GM23338 (cell line): ENCODE data around the gene TMEM158. TPM values are rescaled to one million over a fixed set of nuclear protein-coding genes. Genes with fewer than 3 reads are reported as not detected.

Experiments
- ATAC-seq: fragments of 200-7000 bp; cut with Tn5 transposase; 3 replicates; pipeline ENCODE4 v1.9.1; 2020
- DNase-seq: peaks from one replicate; pipeline ENCODE4 v3.0.0-alpha.2; 2015; ENCODE audit warnings: low spot score
- H2AFZ ChIP-seq: fragments of 200-600 bp; sonication (generic); 2 replicates; pipeline ENCODE4 v1.8.0; 2016; ENCODE audit warnings: antibody characterized with exemption, mild to moderate bottlenecking, moderate library complexity
- H3F3A ChIP-seq: fragments of 200-600 bp; sonication (generic); replicated peaks from 2 replicates; pipeline ENCODE4 v1.8.0; 2017; ENCODE audit warnings: antibody characterized with exemption, mixed run types, low read depth
- H3K27ac ChIP-seq: fragments of 200-600 bp; sonication (generic); 2 replicates; pipeline ENCODE4 v1.6.1; 2016; ENCODE audit warnings: low read depth
- H3K27me3 ChIP-seq: fragments of 200-600 bp; sonication (generic); 2 replicates; pipeline ENCODE4 v1.8.0; 2016; ENCODE audit warnings: mild to moderate bottlenecking, mixed run types, moderate library complexity; ENCODE audit not compliant: insufficient read depth
- H3K36me3 ChIP-seq: fragments of 200-600 bp; sonication (generic); 2 replicates; pipeline ENCODE4 v1.8.0; 2016; ENCODE audit warnings: mild to moderate bottlenecking; ENCODE audit not compliant: insufficient read depth
- H3K4me1 ChIP-seq: fragments of 200-600 bp; sonication (generic); 2 replicates; pipeline ENCODE4 v1.8.0; 2016; ENCODE audit warnings: mild to moderate bottlenecking, moderate library complexity; ENCODE audit not compliant: insufficient read depth
- H3K4me2 ChIP-seq: fragments of 200-600 bp; sonication (generic); 2 replicates; pipeline ENCODE4 v1.7.1; 2017; ENCODE audit warnings: mixed run types
- H3K4me3 ChIP-seq: fragments of 200-600 bp; sonication (generic); 2 replicates; pipeline ENCODE4 v1.6.1; 2016; ENCODE audit warnings: mixed run types
- H3K79me2 ChIP-seq: fragments of 200-600 bp; sonication (generic); replicated peaks from 2 replicates; pipeline ENCODE4 v1.8.0; 2017; ENCODE audit warnings: mild to moderate bottlenecking; ENCODE audit not compliant: insufficient read depth
- H3K9me2 ChIP-seq: fragments of 200-600 bp; sonication (generic); 2 replicates; pipeline ENCODE4 v1.8.0; 2017; ENCODE audit not compliant: insufficient read depth
- H4K20me1 ChIP-seq: fragments of 200-600 bp; sonication (generic); replicated peaks from 2 replicates; pipeline ENCODE4 v1.8.0; 2017; ENCODE audit warnings: mild to moderate bottlenecking; ENCODE audit not compliant: insufficient read depth
- H3K27ac Mint-ChIP-seq: 2 replicates; pipeline ENCODE4 v1.8.0; 2020; ENCODE audit warnings: inconsistent platforms, mild to moderate bottlenecking, moderate library complexity, mixed read lengths
- H3K27me3 Mint-ChIP-seq: 3 replicates; pipeline ENCODE4 v1.8.0; 2022; ENCODE audit warnings: low read depth, mild to moderate bottlenecking, moderate library complexity, mixed read lengths, inconsistent platforms; ENCODE audit not compliant: insufficient read depth, poor library complexity
- H3K36me3 Mint-ChIP-seq: 3 replicates; pipeline ENCODE4 v1.8.0; 2021; ENCODE audit warnings: low read depth, mild to moderate bottlenecking, inconsistent platforms, moderate library complexity, mixed read lengths
- H3K4me1 Mint-ChIP-seq: 3 replicates; pipeline ENCODE4 v1.8.0; 2020; ENCODE audit warnings: mild to moderate bottlenecking, inconsistent platforms, mixed read lengths
- H3K4me3 Mint-ChIP-seq: 3 replicates; pipeline ENCODE4 v1.8.0; 2021; ENCODE audit warnings: moderate library complexity, mild to moderate bottlenecking, inconsistent platforms, mixed read lengths
- H3K9me3 Mint-ChIP-seq: 3 replicates; pipeline ENCODE4 v1.8.0; 2020; ENCODE audit warnings: moderate library complexity, mild to moderate bottlenecking, inconsistent platforms, mixed read lengths
- CTCF ChIP-seq, 2 experiments: fragments of 200-600 bp in 1 of 2; sonication (generic) in 1 of 2; conservative IDR thresholded peaks; 2 replicates each; pipeline versions ENCODE4 v1.5.1 to v1.6.1; 2016 to 2017; ENCODE audit warnings: antibody characterized with exemption in 2 of 2, low read depth in 2 of 2, mild to moderate bottlenecking in 2 of 2, moderate library complexity in 1 of 2
- NANOG ChIP-seq: IDR thresholded peaks from 2 replicates; pipeline ENCODE4 v1.6.1; 2016; ENCODE audit warnings: antibody characterized with exemption, borderline replicate concordance
- POLR2AphosphoS5 ChIP-seq: IDR thresholded peaks from 2 replicates; pipeline ENCODE4 v1.6.1; 2016; ENCODE audit warnings: antibody characterized with exemption, low read depth
- ZNF114 ChIP-seq: fragments of 250-450 bp; sonication (Bioruptor Pico); IDR thresholded peaks from 2 replicates; pipeline ENCODE4 v1.5.0; 2020; ENCODE audit warnings: mild to moderate bottlenecking, moderate library complexity
- polyA plus RNA-seq: library from polyadenylated mRNA; unstranded; fragments of >200 nt; fragmentation: Nextera tagmentation; extraction: Ambion mirVana; gene quantifications from 2 replicates; pipeline ENCODE4 v1.2.1, GENCODE V29; 2016
- total RNA-seq: library from RNA; depleted of rRNA; stranded (reverse); fragments of >200 nt; shearing (Covaris generic); gene quantifications from 2 replicates; pipeline ENCODE4 v1.2.3, GENCODE V29; 2014
- TF ChIP-seq, protein P1 (sequence below): fragments of 250-450 bp; sonication (Bioruptor Pico); IDR thresholded peaks from 2 replicates; pipeline ENCODE4 v1.5.0; 2020; ENCODE audit warnings: mild to moderate bottlenecking, moderate library complexity

The TMEM158 gene
- total and polyA plus RNA-seq, 2 experiments from 2014 or later, result 9.6 to 16.9 TPM

GRCh38 chr3:45208586-45208985, 17.5 kb downstream of the TMEM158 start (continued):
- TF ChIP-seq, protein P1, sequence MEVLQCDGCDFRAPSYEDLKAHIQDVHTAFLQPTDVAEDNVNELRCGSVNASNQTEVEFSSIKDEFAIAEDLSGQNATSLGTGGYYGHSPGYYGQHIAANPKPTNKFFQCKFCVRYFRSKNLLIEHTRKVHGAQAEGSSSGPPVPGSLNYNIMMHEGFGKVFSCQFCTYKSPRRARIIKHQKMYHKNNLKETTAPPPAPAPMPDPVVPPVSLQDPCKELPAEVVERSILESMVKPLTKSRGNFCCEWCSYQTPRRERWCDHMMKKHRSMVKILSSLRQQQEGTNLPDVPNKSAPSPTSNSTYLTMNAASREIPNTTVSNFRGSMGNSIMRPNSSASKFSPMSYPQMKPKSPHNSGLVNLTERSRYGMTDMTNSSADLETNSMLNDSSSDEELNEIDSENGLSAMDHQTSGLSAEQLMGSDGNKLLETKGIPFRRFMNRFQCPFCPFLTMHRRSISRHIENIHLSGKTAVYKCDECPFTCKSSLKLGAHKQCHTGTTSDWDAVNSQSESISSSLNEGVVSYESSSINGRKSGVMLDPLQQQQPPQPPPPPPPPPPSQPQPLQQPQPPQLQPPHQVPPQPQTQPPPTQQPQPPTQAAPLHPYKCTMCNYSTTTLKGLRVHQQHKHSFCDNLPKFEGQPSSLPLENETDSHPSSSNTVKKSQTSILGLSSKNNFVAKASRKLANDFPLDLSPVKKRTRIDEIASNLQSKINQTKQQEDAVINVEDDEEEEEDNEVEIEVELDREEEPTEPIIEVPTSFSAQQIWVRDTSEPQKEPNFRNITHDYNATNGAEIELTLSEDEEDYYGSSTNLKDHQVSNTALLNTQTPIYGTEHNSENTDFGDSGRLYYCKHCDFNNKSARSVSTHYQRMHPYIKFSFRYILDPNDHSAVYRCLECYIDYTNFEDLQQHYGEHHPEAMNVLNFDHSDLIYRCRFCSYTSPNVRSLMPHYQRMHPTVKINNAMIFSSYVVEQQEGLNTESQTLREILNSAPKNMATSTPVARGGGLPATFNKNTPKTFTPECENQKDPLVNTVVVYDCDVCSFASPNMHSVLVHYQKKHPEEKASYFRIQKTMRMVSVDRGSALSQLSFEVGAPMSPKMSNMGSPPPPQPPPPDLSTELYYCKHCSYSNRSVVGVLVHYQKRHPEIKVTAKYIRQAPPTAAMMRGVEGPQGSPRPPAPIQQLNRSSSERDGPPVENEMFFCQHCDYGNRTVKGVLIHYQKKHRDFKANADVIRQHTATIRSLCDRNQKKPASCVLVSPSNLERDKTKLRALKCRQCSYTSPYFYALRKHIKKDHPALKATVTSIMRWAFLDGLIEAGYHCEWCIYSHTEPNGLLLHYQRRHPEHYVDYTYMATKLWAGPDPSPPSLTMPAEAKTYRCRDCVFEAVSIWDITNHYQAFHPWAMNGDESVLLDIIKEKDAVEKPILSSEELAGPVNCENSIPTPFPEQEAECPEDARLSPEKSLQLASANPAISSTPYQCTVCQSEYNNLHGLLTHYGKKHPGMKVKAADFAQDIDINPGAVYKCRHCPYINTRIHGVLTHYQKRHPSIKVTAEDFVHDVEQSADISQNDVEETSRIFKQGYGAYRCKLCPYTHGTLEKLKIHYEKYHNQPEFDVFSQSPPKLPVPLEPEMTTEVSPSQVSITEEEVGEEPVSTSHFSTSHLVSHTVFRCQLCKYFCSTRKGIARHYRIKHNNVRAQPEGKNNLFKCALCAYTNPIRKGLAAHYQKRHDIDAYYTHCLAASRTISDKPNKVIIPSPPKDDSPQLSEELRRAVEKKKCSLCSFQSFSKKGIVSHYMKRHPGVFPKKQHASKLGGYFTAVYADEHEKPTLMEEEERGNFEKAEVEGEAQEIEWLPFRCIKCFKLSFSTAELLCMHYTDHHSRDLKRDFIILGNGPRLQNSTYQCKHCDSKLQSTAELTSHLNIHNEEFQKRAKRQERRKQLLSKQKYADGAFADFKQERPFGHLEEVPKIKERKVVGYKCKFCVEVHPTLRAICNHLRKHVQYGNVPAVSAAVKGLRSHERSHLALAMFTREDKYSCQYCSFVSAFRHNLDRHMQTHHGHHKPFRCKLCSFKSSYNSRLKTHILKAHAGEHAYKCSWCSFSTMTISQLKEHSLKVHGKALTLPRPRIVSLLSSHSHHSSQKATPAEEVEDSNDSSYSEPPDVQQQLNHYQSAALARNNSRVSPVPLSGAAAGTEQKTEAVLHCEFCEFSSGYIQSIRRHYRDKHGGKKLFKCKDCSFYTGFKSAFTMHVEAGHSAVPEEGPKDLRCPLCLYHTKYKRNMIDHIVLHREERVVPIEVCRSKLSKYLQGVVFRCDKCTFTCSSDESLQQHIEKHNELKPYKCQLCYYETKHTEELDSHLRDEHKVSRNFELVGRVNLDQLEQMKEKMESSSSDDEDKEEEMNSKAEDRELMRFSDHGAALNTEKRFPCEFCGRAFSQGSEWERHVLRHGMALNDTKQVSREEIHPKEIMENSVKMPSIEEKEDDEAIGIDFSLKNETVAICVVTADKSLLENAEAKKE (CRISPR knock-in tag), result no peak
- no peak for TF ChIP-seq ZNF114 (CRISPR knock-in tag)
- no peak for TF ChIP-seq NANOG
- TF ChIP-seq CTCF (conservative IDR thresholded peaks at IDR 0.05; ENCODE audit: low read depth in 2 of 2), result no peak

DNA sequence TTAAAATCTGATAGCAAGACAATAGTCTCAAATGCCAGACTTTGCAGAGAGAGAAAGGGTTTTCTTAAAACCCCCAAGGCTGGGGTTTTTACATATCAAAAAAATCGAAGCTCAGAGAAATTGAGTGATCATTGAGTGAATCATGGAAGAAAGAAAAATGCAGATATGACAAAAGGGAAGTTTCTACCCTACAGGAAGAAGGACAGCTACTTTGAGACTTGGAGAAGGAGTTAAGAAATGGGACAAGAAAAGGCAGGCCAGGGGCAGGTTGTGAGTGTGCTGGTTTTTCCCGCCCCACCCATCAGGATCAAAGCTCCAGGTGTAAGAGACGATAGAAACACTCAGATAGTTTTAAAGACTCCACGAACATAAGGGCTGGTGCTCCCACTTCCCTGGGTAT, 18.6 kb downstream of the TMEM158 start:
- H3K27ac ChIP-seq, result no peak overlapping the region

More for the DNA sequence above, 18.6 kb downstream of the TMEM158 start:
- Mint-ChIP-seq H3K9me3 (no peaks in the 10 kb centered on the region), H3K36me3 (no peaks in the 10 kb centered on the region), H3K27ac (no peak overlapping the region), H3K27me3 (peaks cover 6% of the 10 kb centered on the region), H3K4me3 (no peak overlapping the region), H3K4me1 (peaks cover 6% of the 10 kb centered on the region)
- no peaks in the 10 kb centered on the region for H3F3A ChIP-seq
- no peak overlapping the region for H3K4me2 ChIP-seq
- no peaks in the 10 kb centered on the region for H3K79me2 ChIP-seq
- no peak overlapping the region for H3K4me3 ChIP-seq
- ATAC-seq, result no peak
- H4K20me1 ChIP-seq, result no peaks in the 10 kb centered on the region
- H3K4me1 ChIP-seq, result 0 out of 2 replicates have a peak, but pooled peaks cover 6% of the 10 kb centered on the region
- no peaks in the 10 kb centered on the region for H3K9me2 ChIP-seq
- peak overlapping the region; percentile 76 for H2AFZ ChIP-seq
- no peaks in the 10 kb centered on the region for H3K36me3 ChIP-seq
- no peaks in the 10 kb centered on the region for H3K27me3 ChIP-seq
- TF ChIP-seq NANOG, result no peak
- TF ChIP-seq POLR2AphosphoS5, result no peak
- no peak for DNase-seq
